Astrocyte (in vitro differentiated cells and primary cell): ENCODE measurements around the gene TDRD12. TPM values are rescaled to one million over a fixed set of nuclear protein-coding genes. Genes with fewer than 3 reads are reported as not detected.
A peak's percentile ranks its signal among the peaks of the same experiment; 100 is the strongest.
"Not testable (repeated sequence)": the region's sequence is repeated elsewhere in the genome, so short reads cannot be mapped to it uniquely, and the experiment has no call there.

Experiments used
- DNase-seq: peaks from one replicate; pipeline ENCODE4 v3.0.0-alpha.2; 2010; ENCODE audit warnings: low read depth
- FAIRE-seq: peaks from 2 replicates; lab custom pipeline; 2011; peaks lifted over from hg19 to GRCh38; lab: Jason Lieb, UNC
- H2AFZ ChIP-seq: 2 replicates; pipeline ENCODE4 v1.6.0; 2012; ENCODE audit warnings: low read depth, low read length, inconsistent platforms
- H3K27ac ChIP-seq: 2 replicates; pipeline ENCODE4 v1.5.1; 2011; ENCODE audit warnings: low read depth, low read length, inconsistent platforms
- H3K27me3 ChIP-seq: 2 replicates; pipeline ENCODE4 v1.6.0; 2011; ENCODE audit warnings: low read length, inconsistent platforms; ENCODE audit not compliant: insufficient read depth
- H3K36me3 ChIP-seq: 2 replicates; pipeline ENCODE4 v1.5.1; 2011; ENCODE audit warnings: low read length, inconsistent platforms; ENCODE audit not compliant: insufficient read depth
- H3K4me1 ChIP-seq: 2 replicates; pipeline ENCODE4 v1.5.1; 2011; ENCODE audit warnings: low read length, inconsistent platforms; ENCODE audit not compliant: insufficient read depth
- H3K4me2 ChIP-seq: 2 replicates; pipeline ENCODE4 v1.6.0; 2012; ENCODE audit warnings: low read length, inconsistent platforms
- H3K4me3 ChIP-seq: 2 replicates; pipeline ENCODE4 v1.5.1; 2011; ENCODE audit warnings: low read depth, mild to moderate bottlenecking, low read length, inconsistent platforms; ENCODE audit not compliant: insufficient read depth
- H3K79me2 ChIP-seq: 2 replicates; pipeline ENCODE4 v1.6.0; 2012; ENCODE audit warnings: mild to moderate bottlenecking, low read length, inconsistent platforms; ENCODE audit not compliant: insufficient read depth
- H3K9ac ChIP-seq: 2 replicates; pipeline ENCODE4 v1.6.0; 2012; ENCODE audit warnings: mild to moderate bottlenecking, low read length, inconsistent platforms
- H3K9me3 ChIP-seq: 2 replicates; pipeline ENCODE4 v1.5.1; 2012; ENCODE audit warnings: low read depth, mild to moderate bottlenecking, low read length, inconsistent platforms; ENCODE audit not compliant: insufficient read depth
- H4K20me1 ChIP-seq: 2 replicates; pipeline ENCODE4 v1.6.0; 2012; ENCODE audit warnings: low read length, inconsistent platforms; ENCODE audit not compliant: insufficient read depth
- H3K27ac Mint-ChIP-seq: one replicate; pipeline ENCODE4 v1.8.0; 2021; ENCODE audit warnings: mild to moderate bottlenecking, mixed read lengths; ENCODE audit not compliant: unreplicated experiment
- H3K27me3 Mint-ChIP-seq: one replicate; pipeline ENCODE4 v1.8.0; 2021; ENCODE audit warnings: low read depth, mixed read lengths; ENCODE audit not compliant: unreplicated experiment
- H3K36me3 Mint-ChIP-seq: one replicate; pipeline ENCODE4 v1.8.0; 2021; ENCODE audit warnings: low read depth, mixed read lengths; ENCODE audit not compliant: unreplicated experiment
- H3K4me1 Mint-ChIP-seq: one replicate; pipeline ENCODE4 v1.8.0; 2021; ENCODE audit warnings: low read depth, mixed read lengths; ENCODE audit not compliant: unreplicated experiment
- H3K4me3 Mint-ChIP-seq: one replicate; pipeline ENCODE4 v1.8.0; 2021; ENCODE audit warnings: mild to moderate bottlenecking, moderate library complexity, mixed read lengths; ENCODE audit not compliant: unreplicated experiment
- H3K9me3 Mint-ChIP-seq: one replicate; pipeline ENCODE4 v1.8.0; 2021; ENCODE audit warnings: mild to moderate bottlenecking, mixed read lengths; ENCODE audit not compliant: unreplicated experiment
- EZH2 ChIP-seq: IDR thresholded peaks from 2 replicates; pipeline ENCODE4 v1.6.1; 2012; ENCODE audit warnings: mild to moderate bottlenecking, low read length, inconsistent platforms; ENCODE audit not compliant: insufficient read depth
- total RNA-seq: library from RNA; stranded (reverse); gene quantifications from 2 replicates; pipeline ENCODE4 v1.2.1, GENCODE V29; 2021
- TF ChIP-seq, protein P1 (sequence below): IDR thresholded peaks from 2 replicates; pipeline ENCODE4 v1.5.1; 2011; ENCODE audit warnings: low read depth, mild to moderate bottlenecking, inconsistent platforms, low read length, moderate library complexity; ENCODE audit not compliant: insufficient read depth

Gene TDRD12
- total RNA-seq, 1 donor from 2014 or later, result not detected

DNA sequence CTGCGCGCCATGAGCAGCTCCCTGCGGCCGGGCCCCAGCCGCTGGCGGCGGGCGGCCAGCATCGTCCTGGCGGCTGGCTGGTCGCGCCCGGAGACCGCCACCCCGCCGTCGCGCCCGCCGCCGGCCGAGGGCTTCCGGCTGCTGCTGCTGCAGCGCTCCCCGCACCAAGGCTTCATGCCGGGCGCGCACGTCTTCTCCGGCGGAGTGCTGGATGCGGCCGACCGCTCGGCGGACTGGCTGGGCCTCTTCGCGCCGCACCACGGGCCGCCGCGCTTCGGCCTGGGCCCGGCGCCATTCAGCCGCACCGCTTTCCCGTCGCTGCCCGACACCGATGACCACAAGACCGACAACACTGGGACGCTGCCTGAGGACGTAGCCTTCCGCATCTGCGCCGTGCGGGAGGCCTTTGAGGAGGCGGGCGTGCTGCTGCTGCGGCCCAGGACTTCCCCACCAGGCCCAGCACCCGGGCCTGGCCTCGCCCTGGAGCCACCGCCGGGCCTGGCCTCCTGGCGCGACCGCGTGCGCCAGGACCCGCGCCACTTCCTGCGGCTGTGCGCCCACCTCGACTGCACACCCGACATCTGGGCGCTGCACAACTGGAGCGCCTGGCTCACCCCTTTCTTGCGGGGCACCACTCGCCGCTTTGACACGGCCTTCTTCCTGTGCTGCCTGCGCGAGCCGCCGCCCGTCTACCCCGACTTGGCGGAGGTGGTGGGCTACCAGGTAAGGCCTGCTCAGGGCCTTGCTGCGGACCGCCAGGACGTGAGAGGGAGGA, 27.4 kb upstream of the TDRD12 start:
- Histone ChIP-seq H3K9me3 (no peaks in the 10 kb centered on the region), H3K4me1 (peaks cover 14% of the 10 kb centered on the region), H3K79me2 (peaks cover 47% of the 10 kb centered on the region), H4K20me1 (peaks cover 14% of the 10 kb centered on the region), H3K4me3 (peak overlapping the region; percentile 70), H3K4me2 (peak overlapping the region; percentile 78), H2AFZ (peak overlapping the region; percentile 66), H3K9ac (peak overlapping the region; percentile 71), H3K27me3 (no peaks in the 10 kb centered on the region), H3K36me3 (no peaks in the 10 kb centered on the region), H3K27ac (peak overlapping the region; percentile 63)
- peaks cover 5% of the 10 kb centered on the region for H3K4me1 Mint-ChIP-seq
- peaks cover 2% of the 10 kb centered on the region for H3K36me3 Mint-ChIP-seq
- FAIRE-seq (no peak), DNase-seq (peak; percentile 73)
- H3K9me3 Mint-ChIP-seq, result peaks cover 4% of the 10 kb centered on the region
- H3K27me3 Mint-ChIP-seq, result no peaks in the 10 kb centered on the region
- no peak overlapping the region for H3K4me3 Mint-ChIP-seq
- TF ChIP-seq, protein P1, sequence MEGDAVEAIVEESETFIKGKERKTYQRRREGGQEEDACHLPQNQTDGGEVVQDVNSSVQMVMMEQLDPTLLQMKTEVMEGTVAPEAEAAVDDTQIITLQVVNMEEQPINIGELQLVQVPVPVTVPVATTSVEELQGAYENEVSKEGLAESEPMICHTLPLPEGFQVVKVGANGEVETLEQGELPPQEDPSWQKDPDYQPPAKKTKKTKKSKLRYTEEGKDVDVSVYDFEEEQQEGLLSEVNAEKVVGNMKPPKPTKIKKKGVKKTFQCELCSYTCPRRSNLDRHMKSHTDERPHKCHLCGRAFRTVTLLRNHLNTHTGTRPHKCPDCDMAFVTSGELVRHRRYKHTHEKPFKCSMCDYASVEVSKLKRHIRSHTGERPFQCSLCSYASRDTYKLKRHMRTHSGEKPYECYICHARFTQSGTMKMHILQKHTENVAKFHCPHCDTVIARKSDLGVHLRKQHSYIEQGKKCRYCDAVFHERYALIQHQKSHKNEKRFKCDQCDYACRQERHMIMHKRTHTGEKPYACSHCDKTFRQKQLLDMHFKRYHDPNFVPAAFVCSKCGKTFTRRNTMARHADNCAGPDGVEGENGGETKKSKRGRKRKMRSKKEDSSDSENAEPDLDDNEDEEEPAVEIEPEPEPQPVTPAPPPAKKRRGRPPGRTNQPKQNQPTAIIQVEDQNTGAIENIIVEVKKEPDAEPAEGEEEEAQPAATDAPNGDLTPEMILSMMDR, result no peak
- no peak for TF ChIP-seq EZH2
- no peak overlapping the region for H3K27ac Mint-ChIP-seq

GRCh38 chr19:32692727-32693061, 26.9 kb upstream of the TDRD12 start:
- Histone ChIP-seq H3K79me2 (peaks cover 52% of the 10 kb centered on the region), H3K9me3 (no peaks in the 10 kb centered on the region), H2AFZ (peak overlapping the region; percentile 66), H3K27ac (peak overlapping the region; percentile 63), H3K4me3 (peak overlapping the region; percentile 70), H3K27me3 (no peaks in the 10 kb centered on the region), H3K36me3 (no peaks in the 10 kb centered on the region), H3K4me1 (peaks cover 14% of the 10 kb centered on the region), H3K4me2 (peak overlapping the region; percentile 78), H3K9ac (peak overlapping the region; percentile 71), H4K20me1 (peaks cover 20% of the 10 kb centered on the region)
- Mint-ChIP-seq H3K4me3 (peak overlapping the region; percentile 83), H3K27ac (peak overlapping the region; percentile 14), H3K9me3 (peaks cover 4% of the 10 kb centered on the region), H3K4me1 (peaks cover 5% of the 10 kb centered on the region), H3K27me3 (no peaks in the 10 kb centered on the region), H3K36me3 (peaks cover 2% of the 10 kb centered on the region)
- TF ChIP-seq, protein P1, result no peak
- TF ChIP-seq EZH2, result no peak
- DNase-seq, result no peak
- no peak for FAIRE-seq

DNA sequence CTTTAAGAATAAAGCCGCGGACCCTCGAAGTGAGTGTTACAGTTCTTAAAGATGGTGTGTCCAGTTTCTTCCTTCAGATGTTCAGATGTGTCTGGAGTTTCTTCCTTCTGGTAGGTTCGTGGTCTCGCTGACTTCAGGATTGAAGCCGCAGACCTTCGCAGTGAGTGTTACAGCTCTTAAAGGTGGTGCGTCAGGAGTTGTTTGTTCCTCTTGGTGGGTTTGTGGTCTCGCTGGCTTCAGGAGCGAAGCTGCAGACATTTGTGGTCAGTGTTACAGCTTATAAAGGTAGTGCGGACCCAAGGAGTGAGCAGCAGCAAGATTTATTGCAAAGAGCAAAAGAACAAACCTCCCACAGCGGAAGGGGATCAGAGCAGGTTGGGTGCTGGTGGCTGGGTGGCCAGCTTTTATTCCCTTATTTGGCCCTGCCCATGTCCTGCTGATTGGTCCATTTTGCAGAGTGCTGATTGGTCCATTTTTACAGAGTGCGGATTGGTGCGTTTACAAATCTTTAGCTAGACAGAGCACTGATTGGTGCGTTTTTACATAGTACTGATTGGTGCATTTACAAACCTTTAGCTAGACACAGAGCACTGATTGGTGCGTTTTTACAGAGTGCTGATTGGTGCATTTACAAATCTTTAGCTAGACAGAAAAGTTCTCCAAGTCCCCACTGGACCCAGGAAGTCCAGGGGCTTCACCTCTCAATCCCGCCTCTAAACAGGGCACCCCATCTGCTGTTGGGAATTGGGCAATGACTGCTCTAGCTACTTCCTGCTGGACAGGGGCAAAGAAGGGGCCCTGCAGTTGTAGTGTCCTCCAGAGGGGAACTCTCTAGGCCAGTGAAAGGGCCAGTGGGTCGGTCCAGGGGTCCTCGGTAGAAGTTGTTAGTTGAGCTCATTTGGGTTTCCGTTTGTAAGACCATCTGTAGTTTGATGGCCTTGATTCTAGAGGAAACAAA, 26.1 kb upstream of the TDRD12 start:
- H3K9ac ChIP-seq, H3K27me3 ChIP-seq, H2AFZ ChIP-seq, H3K36me3 ChIP-seq, H3K4me1 Mint-ChIP-seq, DNase-seq, H3K9me3 Mint-ChIP-seq, H3K36me3 Mint-ChIP-seq, H3K27ac ChIP-seq, FAIRE-seq, H3K9me3 ChIP-seq, H3K27me3 Mint-ChIP-seq: not testable (repeated sequence)
- peak overlapping the region; percentile 14 for H3K27ac Mint-ChIP-seq
- H3K4me3 Mint-ChIP-seq, result peak overlapping the region; percentile 83
- H3K4me1 ChIP-seq, result peaks cover 14% of the 10 kb centered on the region
- peak overlapping the region; percentile 78 for H3K4me2 ChIP-seq
- H3K4me3 ChIP-seq, result peak overlapping the region; percentile 70
- peaks cover 20% of the 10 kb centered on the region for H4K20me1 ChIP-seq
- peaks cover 55% of the 10 kb centered on the region for H3K79me2 ChIP-seq

DNA sequence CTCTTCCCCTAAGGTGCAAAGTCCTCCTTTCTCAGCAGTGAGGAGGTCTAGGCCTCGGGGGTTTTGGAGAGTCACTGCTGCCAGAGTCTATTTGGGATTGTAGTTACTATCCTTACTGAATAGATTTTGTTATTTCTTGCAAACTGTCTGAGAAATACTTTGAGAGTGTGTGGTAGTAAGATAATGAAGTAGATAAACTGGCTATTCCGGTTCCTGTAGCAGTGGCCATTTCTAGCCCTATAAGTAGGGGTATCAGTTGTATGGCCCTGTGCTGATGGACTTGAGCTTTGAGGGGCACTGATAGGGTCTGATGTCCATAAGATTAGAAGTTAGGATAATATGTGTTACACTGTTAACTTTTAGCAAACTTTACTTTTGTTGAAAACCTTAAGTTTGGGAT, 25.3 kb upstream of the TDRD12 start:
- not testable (repeated sequence) for H3K27ac ChIP-seq, H3K36me3 ChIP-seq, H3K9me3 ChIP-seq, H3K4me3 ChIP-seq, H3K36me3 Mint-ChIP-seq, DNase-seq, H3K9me3 Mint-ChIP-seq, H3K4me1 Mint-ChIP-seq, H3K4me3 Mint-ChIP-seq, H3K27me3 ChIP-seq, H3K27me3 Mint-ChIP-seq, H3K27ac Mint-ChIP-seq, FAIRE-seq, H3K9ac ChIP-seq, H2AFZ ChIP-seq
- Histone ChIP-seq H3K79me2 (peaks cover 55% of the 10 kb centered on the region), H4K20me1 (peaks cover 20% of the 10 kb centered on the region), H3K4me2 (peak overlapping the region; percentile 32), H3K4me1 (peaks cover 14% of the 10 kb centered on the region)
